SK-N-SH treated with all-trans-retinoic acid at 6 μM for 48 hours (cell line): ENCODE measurements around the gene SRRM2.

Experiments
- ARNTL ChIP-seq: fragments of 450-650 bp; formaldehyde crosslinking; IDR thresholded peaks from 2 replicates; pipeline ENCODE4 v1.5.0; 2020; ENCODE audit warnings: low read depth, mild to moderate bottlenecking, moderate library complexity, borderline replicate concordance
- ZFP30 ChIP-seq: fragments of 450-650 bp; formaldehyde crosslinking; IDR thresholded peaks from 2 replicates; pipeline ENCODE4 v1.5.0; 2022; ENCODE audit warnings: mild to moderate bottlenecking, moderate library complexity
- ZNF565 ChIP-seq: fragments of 450-650 bp; formaldehyde crosslinking; conservative IDR thresholded peaks from 2 replicates; pipeline ENCODE4 v1.5.0; 2020; ENCODE audit warnings: low read depth, mild to moderate bottlenecking, moderate library complexity
- TF ChIP-seq, protein P1 (sequence below): fragments of 250-450 bp; sonication (Bioruptor Pico); IDR thresholded peaks from 2 replicates; pipeline ENCODE4 v1.8.0; 2021; ENCODE audit warnings: low read depth, mild to moderate bottlenecking, moderate library complexity, borderline replicate concordance
- TF ChIP-seq, protein P2 (sequence below): fragments of 250-450 bp; sonication (Bioruptor Pico); IDR thresholded peaks from 2 replicates; pipeline ENCODE4 v1.8.0; 2020; ENCODE audit warnings: mild to moderate bottlenecking, moderate library complexity, borderline replicate concordance

DNA sequence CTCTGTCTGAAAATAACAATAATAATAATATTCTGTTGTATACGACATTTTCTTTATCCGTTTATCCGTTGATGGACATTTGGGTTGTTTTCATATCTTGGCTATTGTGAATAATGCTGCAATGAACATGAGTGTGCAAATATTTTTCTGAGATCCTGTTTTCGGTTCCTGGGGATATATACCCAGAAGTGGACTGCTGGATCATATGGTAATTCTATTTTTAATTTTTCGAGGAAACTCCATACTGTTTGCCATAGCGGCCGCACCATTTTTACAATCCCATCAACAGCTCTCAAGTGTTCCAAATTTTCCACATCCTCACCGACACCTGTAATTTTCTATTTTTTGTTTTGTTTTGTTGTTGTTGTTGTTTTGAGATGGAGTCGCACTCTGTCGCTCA, 40.5 kb downstream of the SRRM2 start:
- TF ChIP-seq ZFP30 (CRISPR knock-in tag) (no peak), ARNTL (CRISPR knock-in tag) (no peak), ZNF565 (CRISPR knock-in tag) (no peak)
- TF ChIP-seq, protein P1, sequence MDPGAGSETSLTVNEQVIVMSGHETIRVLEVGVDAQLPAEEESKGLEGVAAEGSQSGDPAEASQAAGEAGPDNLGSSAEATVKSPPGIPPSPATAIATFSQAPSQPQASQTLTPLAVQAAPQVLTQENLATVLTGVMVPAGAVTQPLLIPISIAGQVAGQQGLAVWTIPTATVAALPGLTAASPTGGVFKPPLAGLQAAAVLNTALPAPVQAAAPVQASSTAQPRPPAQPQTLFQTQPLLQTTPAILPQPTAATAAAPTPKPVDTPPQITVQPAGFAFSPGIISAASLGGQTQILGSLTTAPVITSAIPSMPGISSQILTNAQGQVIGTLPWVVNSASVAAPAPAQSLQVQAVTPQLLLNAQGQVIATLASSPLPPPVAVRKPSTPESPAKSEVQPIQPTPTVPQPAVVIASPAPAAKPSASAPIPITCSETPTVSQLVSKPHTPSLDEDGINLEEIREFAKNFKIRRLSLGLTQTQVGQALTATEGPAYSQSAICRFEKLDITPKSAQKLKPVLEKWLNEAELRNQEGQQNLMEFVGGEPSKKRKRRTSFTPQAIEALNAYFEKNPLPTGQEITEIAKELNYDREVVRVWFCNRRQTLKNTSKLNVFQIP (CRISPR knock-in tag) = no peak
- TF ChIP-seq, protein P2, sequence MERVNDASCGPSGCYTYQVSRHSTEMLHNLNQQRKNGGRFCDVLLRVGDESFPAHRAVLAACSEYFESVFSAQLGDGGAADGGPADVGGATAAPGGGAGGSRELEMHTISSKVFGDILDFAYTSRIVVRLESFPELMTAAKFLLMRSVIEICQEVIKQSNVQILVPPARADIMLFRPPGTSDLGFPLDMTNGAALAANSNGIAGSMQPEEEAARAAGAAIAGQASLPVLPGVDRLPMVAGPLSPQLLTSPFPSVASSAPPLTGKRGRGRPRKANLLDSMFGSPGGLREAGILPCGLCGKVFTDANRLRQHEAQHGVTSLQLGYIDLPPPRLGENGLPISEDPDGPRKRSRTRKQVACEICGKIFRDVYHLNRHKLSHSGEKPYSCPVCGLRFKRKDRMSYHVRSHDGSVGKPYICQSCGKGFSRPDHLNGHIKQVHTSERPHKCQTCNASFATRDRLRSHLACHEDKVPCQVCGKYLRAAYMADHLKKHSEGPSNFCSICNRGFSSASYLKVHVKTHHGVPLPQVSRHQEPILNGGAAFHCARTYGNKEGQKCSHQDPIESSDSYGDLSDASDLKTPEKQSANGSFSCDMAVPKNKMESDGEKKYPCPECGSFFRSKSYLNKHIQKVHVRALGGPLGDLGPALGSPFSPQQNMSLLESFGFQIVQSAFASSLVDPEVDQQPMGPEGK (CRISPR knock-in tag) = no peak
